Osteoblast (primary cell): ENCODE measurements around the gene MAP4K2. TPM values are rescaled to one million over a fixed set of nuclear protein-coding genes. Genes with fewer than 3 reads are reported as not detected.
A peak's percentile ranks its signal among the peaks of the same experiment; 100 is the strongest.

Source experiments
- DNase-seq: peaks from one replicate; pipeline ENCODE4 v3.0.0; 2011; ENCODE audit warnings: low spot score, mixed read lengths; ENCODE audit not compliant: insufficient read length; ENCODE audit errors: missing footprints
- H2AFZ ChIP-seq: 2 replicates; pipeline ENCODE4 v1.6.0; 2011; ENCODE audit warnings: mild to moderate bottlenecking, low read length
- H3K27ac ChIP-seq: 2 replicates; pipeline ENCODE4 v1.5.1; 2011; ENCODE audit warnings: mild to moderate bottlenecking, low read depth, low read length, moderate library complexity
- H3K27me3 ChIP-seq: 2 replicates; pipeline ENCODE4 v1.6.0; 2012; ENCODE audit warnings: mild to moderate bottlenecking, control low read depth, inconsistent platforms, low read length, moderate library complexity; ENCODE audit not compliant: insufficient read depth
- H3K36me3 ChIP-seq: 2 replicates; pipeline ENCODE4 v1.5.1; 2011; ENCODE audit warnings: mild to moderate bottlenecking, low read length, control low read depth, moderate library complexity; ENCODE audit not compliant: insufficient read depth
- H3K4me1 ChIP-seq: 2 replicates; pipeline ENCODE4 v1.5.1; 2011; ENCODE audit warnings: mild to moderate bottlenecking, low read length, control low read depth, moderate library complexity; ENCODE audit not compliant: insufficient read depth
- H3K4me2 ChIP-seq: 2 replicates; pipeline ENCODE4 v1.6.0; 2011; ENCODE audit warnings: mild to moderate bottlenecking, low read length; ENCODE audit not compliant: insufficient read depth
- H3K4me3 ChIP-seq: fragments of 200-600 bp; sonication (generic); 3 replicates; pipeline ENCODE4 v1.5.1; 2012; ENCODE audit warnings: mild to moderate bottlenecking, low read length, inconsistent platforms; ENCODE audit not compliant: insufficient read depth
- H3K79me2 ChIP-seq: 2 replicates; pipeline ENCODE4 v1.6.0; 2012; ENCODE audit warnings: mild to moderate bottlenecking, low read length, control low read depth, inconsistent platforms; ENCODE audit not compliant: insufficient read depth
- H3K9me3 ChIP-seq: 2 replicates; pipeline ENCODE4 v1.5.1; 2011; ENCODE audit warnings: low read depth, low read length, control low read depth
- H4K20me1 ChIP-seq: 2 replicates; pipeline ENCODE4 v1.6.0; 2012; ENCODE audit warnings: mild to moderate bottlenecking, low read length, control low read depth; ENCODE audit not compliant: insufficient read depth
- CTCF ChIP-seq: IDR thresholded peaks from 2 replicates; pipeline ENCODE4 v1.5.1; 2011; ENCODE audit warnings: mild to moderate bottlenecking, low read depth, low read length, moderate library complexity; ENCODE audit errors: extremely low read depth
- total RNA-seq: library from RNA; depleted of rRNA; stranded (reverse); fragments of >200 nt; gene quantifications from 2 replicates; pipeline ENCODE4 v1.2.3, GENCODE V29; 2012

Gene MAP4K2
- total RNA-seq, 1 donor, result 9.8 TPM

GRCh38 chr11:64802370-64803157 lies 450 bp downstream of the MAP4K2 start:
- Histone ChIP-seq H3K27me3 (no peaks in the 10 kb centered on the region), H3K27ac (no peak overlapping the region), H3K4me2 (peak overlapping the region; percentile 79), H3K79me2 (no peaks in the 10 kb centered on the region), H3K36me3 (peaks cover 32% of the 10 kb centered on the region), H2AFZ (no peak overlapping the region), H4K20me1 (peaks cover 6% of the 10 kb centered on the region), H3K4me3 (peak overlapping the region; percentile 77), H3K4me1 (peaks cover 7% of the 10 kb centered on the region), H3K9me3 (no peaks in the 10 kb centered on the region)
- no peak for TF ChIP-seq CTCF
- DNase-seq, result peak; percentile 87

GRCh38 chr11:64801561-64802369 lies 1.2 kb downstream of the MAP4K2 start:
- Histone ChIP-seq H3K4me1 (peaks cover 7% of the 10 kb centered on the region), H3K27ac (no peak overlapping the region), H3K9me3 (no peaks in the 10 kb centered on the region), H2AFZ (no peak overlapping the region), H4K20me1 (peaks cover 6% of the 10 kb centered on the region), H3K36me3 (peaks cover 25% of the 10 kb centered on the region), H3K4me3 (no peak overlapping the region), H3K27me3 (no peaks in the 10 kb centered on the region), H3K4me2 (peak overlapping the region; percentile 79), H3K79me2 (no peaks in the 10 kb centered on the region)
- no peak for TF ChIP-seq CTCF
- DNase-seq, result peak; percentile 82

- no peaks in the 10 kb centered on the region for H3K79me2 ChIP-seq
- H4K20me1 ChIP-seq, result peaks cover 6% of the 10 kb centered on the region
- no peak overlapping the region for H2AFZ ChIP-seq
- no peak for TF ChIP-seq CTCF
- H3K4me3 ChIP-seq, result no peak overlapping the region
- H3K4me1 ChIP-seq, result peaks cover 7% of the 10 kb centered on the region
- H3K4me2 ChIP-seq, result no peak overlapping the region
- peaks cover 24% of the 10 kb centered on the region for H3K36me3 ChIP-seq
- DNase-seq, result peak; percentile 65
- no peak overlapping the region for H3K27ac ChIP-seq
- H3K27me3 ChIP-seq, result no peaks in the 10 kb centered on the region
- no peaks in the 10 kb centered on the region for H3K9me3 ChIP-seq
These were observed 1.9 kb downstream of the MAP4K2 start for GRCh38 chr11:64801158-64801464.
